Measurements from ENCODE around the gene ZNF655.

ZNF655 gene

GRCh38 chr7:99551767-99552463 lies 6.5 kb upstream of the ZNF655 start, which contains the start of gene FAM200A:
Gene FAM200A (minus strand): TSS chr7:99552114. CDS start chr7:99548407, 3,707 bp downstream.
- DNase-seq (ENCODE audit: low read depth), result peak; percentile 65
- TF ChIP-seq CTCF (IDR thresholded peaks at IDR 0.05; ENCODE audit: control insufficient read depth, extremely low read depth, insufficient read depth), result no peak
- peak within 1 kb of the TSS; percentile 66 for H3K4me3 ChIP-seq (ENCODE audit: low read depth, low read length)

GRCh38 chr7:99553039-99553438 lies 5.4 kb upstream of the ZNF655 start:
- no peak for DNase-seq (ENCODE audit: low read depth)
- H3K4me3 ChIP-seq (ENCODE audit: low read depth, low read length), result no peak overlapping the region
- TF ChIP-seq CTCF (IDR thresholded peaks at IDR 0.05; ENCODE audit: control insufficient read depth, extremely low read depth, insufficient read depth), result no peak

- no peak for DNase-seq (ENCODE audit: low read depth)
- TF ChIP-seq CTCF (IDR thresholded peaks at IDR 0.05; ENCODE audit: control insufficient read depth, extremely low read depth, insufficient read depth), result no peak
- no peak overlapping the region for H3K4me3 ChIP-seq (ENCODE audit: low read depth, low read length)
Measured at GRCh38 chr7:99554939-99555338, 3.5 kb upstream of the ZNF655 start.

- no peak overlapping the region for H3K4me3 ChIP-seq (ENCODE audit: low read depth, low read length)
- no peak for TF ChIP-seq CTCF (IDR thresholded peaks at IDR 0.05; ENCODE audit: control insufficient read depth, extremely low read depth, insufficient read depth)
- DNase-seq (ENCODE audit: low read depth), result no peak
Measured at GRCh38 chr7:99557196-99557607, 1.2 kb upstream of the ZNF655 start.

- no peak for DNase-seq (ENCODE audit: low read depth)
- no peak for TF ChIP-seq CTCF (IDR thresholded peaks at IDR 0.05; ENCODE audit: control insufficient read depth, extremely low read depth, insufficient read depth)
- H3K4me3 ChIP-seq (ENCODE audit: low read depth, low read length), result no peak overlapping the region
Measured at GRCh38 chr7:99557940-99558305, 519 bp upstream of the ZNF655 start.

- DNase-seq (ENCODE audit: low read depth), result no peak
- no peak for TF ChIP-seq CTCF (IDR thresholded peaks at IDR 0.05; ENCODE audit: control insufficient read depth, extremely low read depth, insufficient read depth)
- H3K4me3 ChIP-seq (ENCODE audit: low read depth, low read length), result no peak overlapping the region
Measured at GRCh38 chr7:99559175-99559915, 903 bp downstream of the ZNF655 start.

Measured in LNCaP clone FGC (cell line).